Superior temporal gyrus (tissue), 1 donor: ENCODE data around the gene FSCN2.

Source experiments
- DNase-seq: peaks from one replicate; pipeline ENCODE4 v3.0.0-alpha.2; 2016; ENCODE audit errors: extremely low spot score

FSCN2 gene

GRCh38 chr17:81491181-81491581, 37.0 kb upstream of the FSCN2 start:
- DNase-seq = no peak

- DNase-seq = no peak
Observed at GRCh38 chr17:81491761-81492160, 36.4 kb upstream of the FSCN2 start.

- no peak for DNase-seq
Observed at GRCh38 chr17:81492202-81492601, 36.0 kb upstream of the FSCN2 start.

- DNase-seq = no peak
Observed at GRCh38 chr17:81492706-81493105, 35.5 kb upstream of the FSCN2 start.

- DNase-seq = no peak
Observed at GRCh38 chr17:81493198-81494038, 34.8 kb upstream of the FSCN2 start.

- peak; percentile 75 for DNase-seq
Observed at GRCh38 chr17:81494626-81495377, 33.4 kb upstream of the FSCN2 start.

GRCh38 chr17:81498953-81499600, 29.1 kb upstream of the FSCN2 start:
- no peak for DNase-seq

- DNase-seq = no peak
Observed at GRCh38 chr17:81499601-81499970, 28.6 kb upstream of the FSCN2 start.

GRCh38 chr17:81500047-81500446, 28.1 kb upstream of the FSCN2 start:
- no peak for DNase-seq

GRCh38 chr17:81502471-81503017, 25.6 kb upstream of the FSCN2 start:
- no peak for DNase-seq

- DNase-seq = no peak
Observed at GRCh38 chr17:81503619-81504018, 24.6 kb upstream of the FSCN2 start.

GRCh38 chr17:81508639-81509206, 19.5 kb upstream of the FSCN2 start:
- no peak for DNase-seq

- DNase-seq = no peak
Observed at GRCh38 chr17:81509207-81509971, 18.8 kb upstream of the FSCN2 start.

- peak; percentile 34 for DNase-seq
Observed at GRCh38 chr17:81509972-81510784, 18.0 kb upstream of the FSCN2 start.

- no peak for DNase-seq
Observed at GRCh38 chr17:81510785-81511553, 17.2 kb upstream of the FSCN2 start.

GRCh38 chr17:81511554-81511803, 16.7 kb upstream of the FSCN2 start:
- DNase-seq = no peak

- DNase-seq = no peak
Observed at GRCh38 chr17:81511804-81512561, 16.2 kb upstream of the FSCN2 start.

- DNase-seq = peak; percentile 92
Observed at GRCh38 chr17:81512562-81513371, 15.4 kb upstream of the FSCN2 start, which contains the start of gene ACTG1. ACTG1 (minus strand) TSS chr17:81512799; CDS start chr17:81512354, 445 bp downstream.
